Mesangial cell (primary cell): ENCODE measurements around the gene PHLPP1. TPM values are rescaled to one million over a fixed set of nuclear protein-coding genes. Genes with fewer than 3 reads are reported as not detected.

Experiments used
- total RNA-seq: library from RNA; depleted of rRNA; stranded (reverse); fragments of >200 nt; gene quantifications from 2 replicates; pipeline ENCODE4 v1.2.3, GENCODE V29; 2015

PHLPP1 gene
- 5.2 and 7.7 TPM in 2 replicates for total RNA-seq

GRCh38 chr18:62715436-62715758 is at the start of gene PHLPP1:
Gene PHLPP1 (plus strand): TSS chr18:62715541. CDS start chr18:62715684, 143 bp downstream.

Other genes with a start within 250 kb of the PHLPP1 start
- gene ZCCHC2, start 192.5 kb upstream of the PHLPP1 start, total RNA-seq, result 6.0 and 8.5 TPM in 2 replicates